Measurements from ENCODE around the gene LRRK1. TPM values are rescaled to one million over a fixed set of nuclear protein-coding genes. Genes with fewer than 3 reads are reported as not detected.

Gene LRRK1
- total RNA-seq, 1 donor from 2014 or later, result 21.1 TPM

- no peak for DNase-seq (ENCODE audit: extremely low spot score in 2 of 2)
- Histone ChIP-seq H3K27me3 (no peaks in the 10 kb centered on the region), H3K9me3 (no peaks in the 10 kb centered on the region), H3K27ac (no peak overlapping the region), H3K36me3 (no peaks in the 10 kb centered on the region), H3K4me1 (peaks cover 22% of the 10 kb centered on the region), H3K4me3 (no peak overlapping the region)
- TF ChIP-seq CTCF (IDR thresholded peaks at IDR 0.05) (no peak), POLR2A (IDR thresholded peaks at IDR 0.05) (no peak), POLR2AphosphoS5 (IDR thresholded peaks at IDR 0.05; ENCODE audit: insufficient read depth in 1 of 2, low read depth in 1 of 2) (no peak)
- intact Hi-C loops (cut with DNase I), result no loop called here
These were observed 31.8 kb upstream of the LRRK1 start for GRCh38 chr15:100887211-100887913.

- H3K36me3 ChIP-seq, result no peaks in the 10 kb centered on the region
- TF ChIP-seq POLR2AphosphoS5 (IDR thresholded peaks at IDR 0.05; ENCODE audit: insufficient read depth in 1 of 2, low read depth in 1 of 2) (peak; percentile 52 to 74), CTCF (IDR thresholded peaks at IDR 0.05) (no peak)
- peak overlapping the region; percentile 77 for H3K27ac ChIP-seq
- DNase-seq (ENCODE audit: extremely low spot score in 2 of 2), result no peak
- intact Hi-C loops (cut with DNase I), result no loop called here
- no peaks in the 10 kb centered on the region for H3K9me3 ChIP-seq
- peak overlapping the region in 1 of 2 donors; percentile 16 for H3K4me3 ChIP-seq
- H3K27me3 ChIP-seq, result no peaks in the 10 kb centered on the region
- peaks cover 22% of the 10 kb centered on the region for H3K4me1 ChIP-seq
These were observed 29.6 kb upstream of the LRRK1 start for GRCh38 chr15:100889385-100890050.

GRCh38 chr15:100890051-100890720, 29.0 kb upstream of the LRRK1 start:
- Histone ChIP-seq H3K4me1 (peaks cover 22% of the 10 kb centered on the region), H3K27me3 (no peaks in the 10 kb centered on the region), H3K27ac (peak overlapping the region; percentile 77), H3K9me3 (no peaks in the 10 kb centered on the region), H3K36me3 (no peaks in the 10 kb centered on the region), H3K4me3 (no peak overlapping the region)
- no peak for DNase-seq (ENCODE audit: extremely low spot score in 2 of 2)
- intact Hi-C loops (cut with DNase I), result no loop called here
- TF ChIP-seq CTCF (IDR thresholded peaks at IDR 0.05), result no peak
- no peak for TF ChIP-seq POLR2AphosphoS5 (IDR thresholded peaks at IDR 0.05; ENCODE audit: insufficient read depth in 1 of 2, low read depth in 1 of 2)
- no peak for TF ChIP-seq POLR2A (IDR thresholded peaks at IDR 0.05)

- intact Hi-C loops (cut with DNase I), result no loop called here
- no peaks in the 10 kb centered on the region for H3K9me3 ChIP-seq
- TF ChIP-seq POLR2A (IDR thresholded peaks at IDR 0.05) (no peak), POLR2AphosphoS5 (IDR thresholded peaks at IDR 0.05; ENCODE audit: insufficient read depth in 1 of 2, low read depth in 1 of 2) (no peak)
- H3K36me3 ChIP-seq, result no peaks in the 10 kb centered on the region
- H3K27ac ChIP-seq, result no peak overlapping the region
- H3K27me3 ChIP-seq, result no peaks in the 10 kb centered on the region
- no peak for DNase-seq (ENCODE audit: extremely low spot score in 2 of 2)
- no peak overlapping the region for H3K4me3 ChIP-seq
- H3K4me1 ChIP-seq, result peaks cover 22% of the 10 kb centered on the region
These were observed 28.3 kb upstream of the LRRK1 start for GRCh38 chr15:100890850-100891249.

GRCh38 chr15:100891307-100892012, 27.7 kb upstream of the LRRK1 start:
- H3K4me3 ChIP-seq, result no peak overlapping the region
- no peak overlapping the region for H3K27ac ChIP-seq
- H3K9me3 ChIP-seq, result no peaks in the 10 kb centered on the region
- no peaks in the 10 kb centered on the region for H3K27me3 ChIP-seq
- no peak for DNase-seq (ENCODE audit: extremely low spot score in 2 of 2)
- peaks cover 22% of the 10 kb centered on the region for H3K4me1 ChIP-seq
- intact Hi-C loops (cut with DNase I), result no loop called here
- TF ChIP-seq CTCF (IDR thresholded peaks at IDR 0.05) (no peak), POLR2A (IDR thresholded peaks at IDR 0.05) (no peak), POLR2AphosphoS5 (IDR thresholded peaks at IDR 0.05; ENCODE audit: insufficient read depth in 1 of 2, low read depth in 1 of 2) (no peak)
- no peaks in the 10 kb centered on the region for H3K36me3 ChIP-seq
